ENCODE data around the gene TMEM132C. TPM values are rescaled to one million over a fixed set of nuclear protein-coding genes. Genes with fewer than 3 reads are reported as not detected.

Gene TMEM132C
- total RNA-seq, 1 experiment from 2014 or later: not detected

- Mint-ChIP-seq H3K4me1 (no peaks in the 10 kb centered on the region), H3K27ac (no peak overlapping the region), H3K27me3 (ENCODE audit: low read depth) (peaks cover 21% of the 10 kb centered on the region), H3K36me3 (peaks cover 84% of the 10 kb centered on the region), H3K4me3 (no peak overlapping the region), H3K9me3 (peaks cover 89% of the 10 kb centered on the region)
- ChIA-PET POLR2A (no interaction called here), CTCF (no interaction called here)
- DNase-seq (ENCODE audit: low spot score): no peak
- ATAC-seq: no peak
- TF ChIP-seq ZNF317 (CRISPR knock-in tag; IDR thresholded peaks at IDR 0.05; ENCODE audit: borderline replicate concordance, low read depth) (no peak), NR1H2 (CRISPR knock-in tag; IDR thresholded peaks at IDR 0.05) (no peak), FOXP1 (CRISPR knock-in tag; IDR thresholded peaks at IDR 0.05; ENCODE audit: borderline replicate concordance) (no peak), ZMAT4 (CRISPR knock-in tag; IDR thresholded peaks at IDR 0.05) (no peak), IRF2 (CRISPR knock-in tag; IDR thresholded peaks at IDR 0.05; ENCODE audit: borderline replicate concordance, low read depth) (no peak), ARID4B (CRISPR knock-in tag; IDR thresholded peaks at IDR 0.05; ENCODE audit: borderline replicate concordance) (no peak), E2F5 (CRISPR knock-in tag; IDR thresholded peaks at IDR 0.05) (no peak), FOXJ3 (CRISPR knock-in tag; IDR thresholded peaks at IDR 0.05; ENCODE audit: borderline replicate concordance) (no peak), KAT7 (CRISPR knock-in tag; IDR thresholded peaks at IDR 0.05; ENCODE audit: borderline replicate concordance) (no peak), JUN (CRISPR knock-in tag; IDR thresholded peaks at IDR 0.05) (no peak), TP53 (CRISPR knock-in tag; IDR thresholded peaks at IDR 0.05) (no peak), E2F1 (CRISPR knock-in tag; IDR thresholded peaks at IDR 0.05) (no peak)
- TF ChIP-seq, protein P1, sequence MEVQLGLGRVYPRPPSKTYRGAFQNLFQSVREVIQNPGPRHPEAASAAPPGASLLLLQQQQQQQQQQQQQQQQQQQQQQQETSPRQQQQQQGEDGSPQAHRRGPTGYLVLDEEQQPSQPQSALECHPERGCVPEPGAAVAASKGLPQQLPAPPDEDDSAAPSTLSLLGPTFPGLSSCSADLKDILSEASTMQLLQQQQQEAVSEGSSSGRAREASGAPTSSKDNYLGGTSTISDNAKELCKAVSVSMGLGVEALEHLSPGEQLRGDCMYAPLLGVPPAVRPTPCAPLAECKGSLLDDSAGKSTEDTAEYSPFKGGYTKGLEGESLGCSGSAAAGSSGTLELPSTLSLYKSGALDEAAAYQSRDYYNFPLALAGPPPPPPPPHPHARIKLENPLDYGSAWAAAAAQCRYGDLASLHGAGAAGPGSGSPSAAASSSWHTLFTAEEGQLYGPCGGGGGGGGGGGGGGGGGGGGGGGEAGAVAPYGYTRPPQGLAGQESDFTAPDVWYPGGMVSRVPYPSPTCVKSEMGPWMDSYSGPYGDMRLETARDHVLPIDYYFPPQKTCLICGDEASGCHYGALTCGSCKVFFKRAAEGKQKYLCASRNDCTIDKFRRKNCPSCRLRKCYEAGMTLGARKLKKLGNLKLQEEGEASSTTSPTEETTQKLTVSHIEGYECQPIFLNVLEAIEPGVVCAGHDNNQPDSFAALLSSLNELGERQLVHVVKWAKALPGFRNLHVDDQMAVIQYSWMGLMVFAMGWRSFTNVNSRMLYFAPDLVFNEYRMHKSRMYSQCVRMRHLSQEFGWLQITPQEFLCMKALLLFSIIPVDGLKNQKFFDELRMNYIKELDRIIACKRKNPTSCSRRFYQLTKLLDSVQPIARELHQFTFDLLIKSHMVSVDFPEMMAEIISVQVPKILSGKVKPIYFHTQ (CRISPR knock-in tag; IDR thresholded peaks at IDR 0.05): no peak
- TF ChIP-seq, protein P2, sequence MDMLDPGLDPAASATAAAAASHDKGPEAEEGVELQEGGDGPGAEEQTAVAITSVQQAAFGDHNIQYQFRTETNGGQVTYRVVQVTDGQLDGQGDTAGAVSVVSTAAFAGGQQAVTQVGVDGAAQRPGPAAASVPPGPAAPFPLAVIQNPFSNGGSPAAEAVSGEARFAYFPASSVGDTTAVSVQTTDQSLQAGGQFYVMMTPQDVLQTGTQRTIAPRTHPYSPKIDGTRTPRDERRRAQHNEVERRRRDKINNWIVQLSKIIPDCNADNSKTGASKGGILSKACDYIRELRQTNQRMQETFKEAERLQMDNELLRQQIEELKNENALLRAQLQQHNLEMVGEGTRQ (CRISPR knock-in tag; IDR thresholded peaks at IDR 0.05): no peak
- TF ChIP-seq, protein P3, sequence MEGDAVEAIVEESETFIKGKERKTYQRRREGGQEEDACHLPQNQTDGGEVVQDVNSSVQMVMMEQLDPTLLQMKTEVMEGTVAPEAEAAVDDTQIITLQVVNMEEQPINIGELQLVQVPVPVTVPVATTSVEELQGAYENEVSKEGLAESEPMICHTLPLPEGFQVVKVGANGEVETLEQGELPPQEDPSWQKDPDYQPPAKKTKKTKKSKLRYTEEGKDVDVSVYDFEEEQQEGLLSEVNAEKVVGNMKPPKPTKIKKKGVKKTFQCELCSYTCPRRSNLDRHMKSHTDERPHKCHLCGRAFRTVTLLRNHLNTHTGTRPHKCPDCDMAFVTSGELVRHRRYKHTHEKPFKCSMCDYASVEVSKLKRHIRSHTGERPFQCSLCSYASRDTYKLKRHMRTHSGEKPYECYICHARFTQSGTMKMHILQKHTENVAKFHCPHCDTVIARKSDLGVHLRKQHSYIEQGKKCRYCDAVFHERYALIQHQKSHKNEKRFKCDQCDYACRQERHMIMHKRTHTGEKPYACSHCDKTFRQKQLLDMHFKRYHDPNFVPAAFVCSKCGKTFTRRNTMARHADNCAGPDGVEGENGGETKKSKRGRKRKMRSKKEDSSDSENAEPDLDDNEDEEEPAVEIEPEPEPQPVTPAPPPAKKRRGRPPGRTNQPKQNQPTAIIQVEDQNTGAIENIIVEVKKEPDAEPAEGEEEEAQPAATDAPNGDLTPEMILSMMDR (IDR thresholded peaks at IDR 0.05): no peak
- TF ChIP-seq, protein P4, sequence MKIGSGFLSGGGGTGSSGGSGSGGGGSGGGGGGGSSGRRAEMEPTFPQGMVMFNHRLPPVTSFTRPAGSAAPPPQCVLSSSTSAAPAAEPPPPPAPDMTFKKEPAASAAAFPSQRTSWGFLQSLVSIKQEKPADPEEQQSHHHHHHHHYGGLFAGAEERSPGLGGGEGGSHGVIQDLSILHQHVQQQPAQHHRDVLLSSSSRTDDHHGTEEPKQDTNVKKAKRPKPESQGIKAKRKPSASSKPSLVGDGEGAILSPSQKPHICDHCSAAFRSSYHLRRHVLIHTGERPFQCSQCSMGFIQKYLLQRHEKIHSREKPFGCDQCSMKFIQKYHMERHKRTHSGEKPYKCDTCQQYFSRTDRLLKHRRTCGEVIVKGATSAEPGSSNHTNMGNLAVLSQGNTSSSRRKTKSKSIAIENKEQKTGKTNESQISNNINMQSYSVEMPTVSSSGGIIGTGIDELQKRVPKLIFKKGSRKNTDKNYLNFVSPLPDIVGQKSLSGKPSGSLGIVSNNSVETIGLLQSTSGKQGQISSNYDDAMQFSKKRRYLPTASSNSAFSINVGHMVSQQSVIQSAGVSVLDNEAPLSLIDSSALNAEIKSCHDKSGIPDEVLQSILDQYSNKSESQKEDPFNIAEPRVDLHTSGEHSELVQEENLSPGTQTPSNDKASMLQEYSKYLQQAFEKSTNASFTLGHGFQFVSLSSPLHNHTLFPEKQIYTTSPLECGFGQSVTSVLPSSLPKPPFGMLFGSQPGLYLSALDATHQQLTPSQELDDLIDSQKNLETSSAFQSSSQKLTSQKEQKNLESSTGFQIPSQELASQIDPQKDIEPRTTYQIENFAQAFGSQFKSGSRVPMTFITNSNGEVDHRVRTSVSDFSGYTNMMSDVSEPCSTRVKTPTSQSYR (CRISPR knock-in tag; IDR thresholded peaks at IDR 0.05): no peak
- TF ChIP-seq, protein P5, sequence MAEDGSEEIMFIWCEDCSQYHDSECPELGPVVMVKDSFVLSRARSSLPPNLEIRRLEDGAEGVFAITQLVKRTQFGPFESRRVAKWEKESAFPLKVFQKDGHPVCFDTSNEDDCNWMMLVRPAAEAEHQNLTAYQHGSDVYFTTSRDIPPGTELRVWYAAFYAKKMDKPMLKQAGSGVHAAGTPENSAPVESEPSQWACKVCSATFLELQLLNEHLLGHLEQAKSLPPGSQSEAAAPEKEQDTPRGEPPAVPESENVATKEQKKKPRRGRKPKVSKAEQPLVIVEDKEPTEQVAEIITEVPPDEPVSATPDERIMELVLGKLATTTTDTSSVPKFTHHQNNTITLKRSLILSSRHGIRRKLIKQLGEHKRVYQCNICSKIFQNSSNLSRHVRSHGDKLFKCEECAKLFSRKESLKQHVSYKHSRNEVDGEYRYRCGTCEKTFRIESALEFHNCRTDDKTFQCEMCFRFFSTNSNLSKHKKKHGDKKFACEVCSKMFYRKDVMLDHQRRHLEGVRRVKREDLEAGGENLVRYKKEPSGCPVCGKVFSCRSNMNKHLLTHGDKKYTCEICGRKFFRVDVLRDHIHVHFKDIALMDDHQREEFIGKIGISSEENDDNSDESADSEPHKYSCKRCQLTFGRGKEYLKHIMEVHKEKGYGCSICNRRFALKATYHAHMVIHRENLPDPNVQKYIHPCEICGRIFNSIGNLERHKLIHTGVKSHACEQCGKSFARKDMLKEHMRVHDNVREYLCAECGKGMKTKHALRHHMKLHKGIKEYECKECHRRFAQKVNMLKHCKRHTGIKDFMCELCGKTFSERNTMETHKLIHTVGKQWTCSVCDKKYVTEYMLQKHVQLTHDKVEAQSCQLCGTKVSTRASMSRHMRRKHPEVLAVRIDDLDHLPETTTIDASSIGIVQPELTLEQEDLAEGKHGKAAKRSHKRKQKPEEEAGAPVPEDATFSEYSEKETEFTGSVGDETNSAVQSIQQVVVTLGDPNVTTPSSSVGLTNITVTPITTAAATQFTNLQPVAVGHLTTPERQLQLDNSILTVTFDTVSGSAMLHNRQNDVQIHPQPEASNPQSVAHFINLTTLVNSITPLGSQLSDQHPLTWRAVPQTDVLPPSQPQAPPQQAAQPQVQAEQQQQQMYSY (CRISPR knock-in tag; IDR thresholded peaks at IDR 0.05): no peak
Observed at GRCh38 chr12:128356547-128356946, 89.6 kb downstream of the TMEM132C start.

Data from WTC11 (cell line).